B cell (primary cell): ENCODE measurements around the gene TRMT2A. TPM values are rescaled to one million over a fixed set of nuclear protein-coding genes. Genes with fewer than 3 reads are reported as not detected.

Experiments
- ATAC-seq: fragments of 200-7000 bp; cut with Tn5 transposase; one replicate; pipeline ENCODE4 v1.10.0; 2021; ENCODE audit warnings: low read depth, mild to moderate bottlenecking, moderate number of reproducible peaks, moderate library complexity
- CTCF ChIA-PET: fragments of 350-600 bp; sonication (Branson Sonifier 250); formaldehyde crosslinking; loops from one replicate; lab custom pipeline; 2021; ENCODE audit warnings: antibody characterized with exemption, inconsistent platforms; lab: Charles Lee
- POLR2A ChIA-PET: fragments of 350-600 bp; sonication (Branson Sonifier 250); formaldehyde crosslinking; loops from one replicate; lab custom pipeline; 2021; ENCODE audit warnings: antibody characterized with exemption; lab: Charles Lee
- DNase-seq: peaks from one replicate; pipeline ENCODE4 v3.0.0; 2013
- H2AFZ ChIP-seq: 2 replicates; pipeline ENCODE4 v1.6.1; 2012; ENCODE audit warnings: mild to moderate bottlenecking, low read depth, low read length; ENCODE audit not compliant: insufficient read depth, poor library complexity, severe bottlenecking
- H3K27ac ChIP-seq, 2 donors: 1 replicate in 1 of 2; 2 replicates in 1 of 2; pipeline ENCODE4 v1.5.1; 2012 to 2013; ENCODE audit warnings: low read length in 2 of 2, mild to moderate bottlenecking in 2 of 2, moderate library complexity in 1 of 2
- H3K27me3 ChIP-seq, 4 experiments: fragments of 200-600 bp in 1 of 4; sonication (generic) in 1 of 4; replicated peaks in 1 of 4; 1 replicate in 2 of 4; 2 replicates in 2 of 4; pipeline versions ENCODE4 v1.6.1 to v1.7.0; 2013 to 2016; ENCODE audit warnings: low read length in 3 of 4, mild to moderate bottlenecking in 2 of 4, mixed read lengths in 1 of 4, moderate library complexity in 1 of 4; ENCODE audit not compliant: insufficient read depth in 4 of 4, control insufficient read depth in 3 of 4; ENCODE audit errors: control extremely low read depth in 1 of 4
- H3K36me3 ChIP-seq, 2 experiments: replicated peaks in 1 of 2; 1 replicate in 1 of 2; 2 replicates in 1 of 2; pipeline versions ENCODE4 v1.6.1 to v1.7.1; 2013; ENCODE audit warnings: low read length in 1 of 2; ENCODE audit not compliant: insufficient read depth in 2 of 2, control insufficient read depth in 1 of 2; ENCODE audit errors: control extremely low read depth in 1 of 2, extremely low read depth in 1 of 2
- H3K4me1 ChIP-seq, 2 donors: fragments of 200-600 bp in 1 of 2; sonication (generic) in 1 of 2; 1 replicate in 1 of 2; 2 replicates in 1 of 2; pipeline versions ENCODE4 v1.5.1 to v1.6.1; 2013 to 2017; ENCODE audit warnings: low read length in 2 of 2; ENCODE audit not compliant: control insufficient read depth in 2 of 2, insufficient read depth in 2 of 2
- H3K4me2 ChIP-seq: replicated peaks from 2 replicates; pipeline ENCODE3; 2012; ENCODE audit warnings: mild to moderate bottlenecking, low read depth, low read length; ENCODE audit not compliant: poor library complexity, severe bottlenecking
- H3K4me3 ChIP-seq, 5 experiments: fragments of 200-600 bp in 1 of 5; sonication (generic) in 1 of 5; 1 replicate in 3 of 5; 2 replicates in 2 of 5; pipeline versions ENCODE4 v1.5.1 to v1.7.0; 2011 to 2016; ENCODE audit warnings: low read length in 4 of 5, mild to moderate bottlenecking in 4 of 5, low read depth in 2 of 5, control low read depth in 1 of 5, moderate library complexity in 1 of 5; ENCODE audit not compliant: insufficient read depth in 1 of 5; ENCODE audit errors: control extremely low read depth in 1 of 5, extremely low read depth in 1 of 5
- H3K79me2 ChIP-seq: fragments of 200-600 bp; sonication (generic); one replicate; pipeline ENCODE4 v1.6.0; 2016; ENCODE audit warnings: low read length; ENCODE audit not compliant: control insufficient read depth, insufficient read depth
- H3K9ac ChIP-seq: fragments of 200-600 bp; sonication (generic); 2 replicates; pipeline ENCODE4 v1.6.1; 2017; ENCODE audit warnings: mild to moderate bottlenecking, low read length, moderate library complexity
- H3K9me3 ChIP-seq, 3 donors: one replicate each; pipeline versions ENCODE4 v1.6.1 to v1.7.1; 2013; ENCODE audit warnings: low read length in 2 of 3; ENCODE audit not compliant: control insufficient read depth in 2 of 3, insufficient read depth in 1 of 3; ENCODE audit errors: control extremely low read depth in 1 of 3
- H4K20me1 ChIP-seq: 2 replicates; pipeline ENCODE4 v1.6.0; 2012; ENCODE audit warnings: mild to moderate bottlenecking, low read length; ENCODE audit not compliant: insufficient read depth, control insufficient read depth, poor library complexity, severe bottlenecking
- H3K27ac Mint-ChIP-seq: one replicate; pipeline ENCODE4 v1.8.0; 2021; ENCODE audit warnings: mixed read lengths
- H3K27me3 Mint-ChIP-seq: one replicate; pipeline ENCODE4 v1.8.0; 2021; ENCODE audit warnings: mixed read lengths
- H3K4me1 Mint-ChIP-seq: one replicate; pipeline ENCODE4 v1.8.0; 2021; ENCODE audit warnings: mixed read lengths
- H3K4me3 Mint-ChIP-seq: one replicate; pipeline ENCODE4 v1.8.0; 2021; ENCODE audit warnings: mixed read lengths
- H3K9me3 Mint-ChIP-seq: one replicate; pipeline ENCODE4 v1.8.0; 2022; ENCODE audit warnings: mixed read lengths; ENCODE audit not compliant: insufficient read depth
- CTCF ChIP-seq: fragments of 200-600 bp; IDR thresholded peaks from one replicate; pipeline ENCODE4 v1.8.0; 2022; ENCODE audit warnings: antibody characterized with exemption, mild to moderate bottlenecking
- EZH2 ChIP-seq: IDR thresholded peaks from 2 replicates; pipeline ENCODE4 v1.6.1; 2012; ENCODE audit warnings: borderline replicate concordance, low read depth, mild to moderate bottlenecking, moderate library complexity, low read length; ENCODE audit not compliant: insufficient read depth, poor library complexity, severe bottlenecking
- WGBS: methylation state at CpG from one replicate; pipeline ENCODE4 v1.1.5; 2013; ENCODE audit warnings: missing lambda C conversion rate; ENCODE audit not compliant: insufficient coverage; 5-methylcytosine and 5-hydroxymethylcytosine counted together
- intact Hi-C: fragments of 100-400 bp; cut with micrococcal nuclease; formaldehyde crosslinking; loops from one replicate; pipeline ENCODE4 v1.10.0; 2022
- polyA plus RNA-seq: library from polyadenylated mRNA; depleted of rRNA; stranded (reverse); fragments of >200 nt; gene quantifications from 2 replicates; pipeline ENCODE4 v1.2.3, GENCODE V29; 2012
- total RNA-seq, 2 donors: library from RNA; stranded (reverse); fragments of 120-200 nt in 1 of 2; gene quantifications; 1 replicate in 1 of 2; 2 replicates in 1 of 2; pipeline versions ENCODE4 v1.2.3 to v1.2.4, GENCODE V29; 2013 to 2022

TRMT2A gene
- total and polyA plus RNA-seq, 2 donors (not counting 1 experiment from before 2014, with no cell fraction given) = 95.7 to 144 TPM

DNA sequence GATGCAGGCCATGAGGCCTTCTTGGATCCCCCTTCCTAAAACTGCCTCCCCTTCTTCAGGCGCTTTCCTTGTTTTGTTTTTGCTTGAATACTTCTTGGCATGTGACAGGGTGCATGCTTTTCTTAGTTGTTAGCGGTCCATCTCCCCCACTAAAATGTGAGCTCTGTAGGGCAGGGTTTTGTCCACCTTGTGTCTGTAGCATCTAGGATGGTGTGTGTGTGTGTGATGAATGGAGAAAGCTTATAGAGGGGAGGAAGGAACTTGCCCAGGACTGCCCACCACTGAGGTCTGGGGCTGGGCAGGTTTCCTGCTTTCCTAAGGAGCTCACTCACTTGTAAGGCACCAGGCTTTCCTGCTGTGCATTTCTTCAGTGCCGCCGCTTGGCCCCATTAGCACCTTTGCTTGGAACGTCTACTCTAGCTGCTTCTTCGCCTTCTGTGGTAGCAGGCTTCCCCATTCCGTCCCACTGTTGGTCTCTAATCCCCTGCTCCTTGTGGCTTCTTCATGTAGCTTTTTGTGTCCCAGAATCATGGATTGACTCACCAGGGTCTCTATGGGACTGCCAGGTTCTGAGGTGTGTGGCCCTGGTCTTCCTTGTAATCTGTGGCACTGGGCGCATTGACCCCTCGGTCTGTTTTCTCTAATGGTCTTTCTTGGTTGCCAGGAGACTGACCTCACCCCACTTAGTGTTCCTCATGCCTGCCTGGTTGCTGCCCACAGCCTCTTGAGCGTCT, 33.7 kb downstream of the TRMT2A start:
- 94% methylated on average over 8 of the region's 10 CpGs for WGBS
- DNase-seq (no peak), ATAC-seq (no peak)
- intact Hi-C loops = loop anchor here (10.0 kb wide), 1 partner anchor 229 kb away; the partner anchor contains the start of genes GNB1L and RTL10
- ChIA-PET POLR2A (no interaction called here), CTCF (no interaction called here)
- Histone ChIP-seq H2AFZ (no peak overlapping the region), H3K79me2 (peaks cover 60% of the 10 kb centered on the region), H3K4me3 (no peak overlapping the region), H4K20me1 (peaks cover 26% of the 10 kb centered on the region), H3K9ac (no peak overlapping the region), H3K9me3 (no peaks in the 10 kb centered on the region), H3K27me3 (no peaks in the 10 kb centered on the region), H3K4me1 (peaks cover 9 to 21% of the 10 kb centered on the region in 2 donors), H3K36me3 (peaks cover 3 to 23% of the 10 kb centered on the region in 2 experiments), H3K27ac (no peak overlapping the region), H3K4me2 (no peak overlapping the region)
- no peaks in the 10 kb centered on the region for H3K9me3 Mint-ChIP-seq
- peaks cover 37% of the 10 kb centered on the region for H3K4me1 Mint-ChIP-seq
- no peak for TF ChIP-seq EZH2
- H3K4me3 Mint-ChIP-seq = peak overlapping the region; percentile 12
- no peak overlapping the region for H3K27ac Mint-ChIP-seq
- no peaks in the 10 kb centered on the region for H3K27me3 Mint-ChIP-seq

DNA sequence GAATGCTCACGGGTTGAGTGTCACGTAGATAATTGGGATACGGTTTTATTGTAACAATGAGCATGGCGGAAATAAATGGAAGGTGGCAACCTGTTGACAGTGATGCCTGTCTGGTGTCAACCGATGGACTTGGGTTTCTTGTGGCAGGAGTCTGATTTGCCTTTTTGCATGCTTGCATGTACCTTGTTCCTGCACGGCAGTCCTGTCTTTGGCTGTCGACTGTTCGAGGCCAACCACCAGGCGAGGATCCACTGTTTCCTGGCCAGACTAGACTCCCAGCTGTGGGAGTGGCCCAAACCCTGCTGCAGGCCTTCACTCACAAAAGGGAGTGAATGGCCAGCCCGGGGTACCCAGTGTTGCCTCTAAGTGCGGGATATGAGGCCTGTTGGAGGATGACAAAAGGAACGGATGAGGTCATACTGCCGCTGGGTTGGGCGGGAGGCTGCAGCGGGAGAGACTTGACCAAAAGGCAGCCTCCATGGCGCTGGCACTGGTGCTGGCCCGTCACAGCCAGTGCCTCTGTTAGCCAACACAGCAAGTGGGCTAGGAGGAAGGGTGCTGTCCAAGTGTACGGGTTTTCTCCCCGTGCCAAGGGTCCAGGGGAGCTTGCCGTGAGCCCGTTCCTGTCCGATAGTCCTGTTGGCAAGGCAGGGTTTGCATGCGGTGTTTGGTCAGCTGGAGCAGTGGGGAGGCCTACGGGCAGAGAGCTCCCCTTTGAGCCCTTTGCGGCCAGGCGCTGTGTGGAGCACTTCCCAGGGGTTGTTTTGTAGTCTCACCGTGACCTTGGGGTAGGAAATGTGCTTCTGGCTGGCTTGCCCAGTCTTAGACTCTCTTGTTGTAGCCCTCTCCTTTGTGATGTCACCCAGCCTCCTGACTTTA, 36.0 kb downstream of the TRMT2A start:
- Histone ChIP-seq H4K20me1 (peaks cover 26% of the 10 kb centered on the region), H3K9ac (peak overlapping the region; percentile 84), H3K9me3 (no peaks in the 10 kb centered on the region), H3K4me2 (peak overlapping the region; percentile 85), H2AFZ (peak overlapping the region; percentile 98), H3K79me2 (peaks cover 53% of the 10 kb centered on the region), H3K27me3 (no peaks in the 10 kb centered on the region), H3K27ac (peak overlapping the region; percentile 27 to 70), H3K4me3 (peak overlapping the region; percentile 66 to 95 (median 86)), H3K4me1 (peaks cover 9 to 21% of the 10 kb centered on the region in 2 donors), H3K36me3 (peaks cover 0 to under 1% of the 10 kb centered on the region in 2 experiments)
- no peak for ATAC-seq
- peaks cover 37% of the 10 kb centered on the region for H3K4me1 Mint-ChIP-seq
- no peak for TF ChIP-seq EZH2
- no peak for TF ChIP-seq CTCF
- no peaks in the 10 kb centered on the region for H3K27me3 Mint-ChIP-seq
- POLR2A ChIA-PET = no interaction called here
- intact Hi-C loops = loop anchor here (1.0 to 10.0 kb wide), 6 partner anchors 36 to 226 kb away; partner anchors contain the start of genes GNB1L, RTL10, TANGO2 and TRMT2A
- CTCF ChIA-PET = no interaction called here
- no peaks in the 10 kb centered on the region for H3K9me3 Mint-ChIP-seq
- H3K27ac Mint-ChIP-seq = peak overlapping the region; percentile 80
- WGBS = 58% methylated on average over 26 of the region's 27 CpGs
- no peak for DNase-seq
- H3K4me3 Mint-ChIP-seq = peak overlapping the region; percentile 76
